GM12878 (cell line): ENCODE data around the gene SLC25A52. TPM values are rescaled to one million over a fixed set of nuclear protein-coding genes. Genes with fewer than 3 reads are reported as not detected.

Experiments
- ATAC-seq: fragments of 200-7000 bp; cut with Tn5 transposase; 3 replicates; pipeline ENCODE4 v1.9.1; 2020; ENCODE audit warnings: mild to moderate bottlenecking, moderate library complexity
- BruUV-seq: library from RNA; stranded (reverse); fragments of 400-500 nt; replicated peaks from 2 replicates; lab custom pipeline; 2021; lab: Mats Ljungman, UMichigan
- CTCF ChIA-PET: fragments of 300-600 bp; sonication (Branson Sonifier 250); formaldehyde crosslinking; extraction: SDS; loops from one replicate; lab custom pipeline; 2021; ENCODE audit warnings: inconsistent platforms; lab: Yijun Ruan, JAX
- POLR2A ChIA-PET: fragments of 350-600 bp; formaldehyde crosslinking; extraction: SDS; loops from one replicate; lab custom pipeline; 2021; ENCODE audit warnings: inconsistent platforms; lab: Charles Lee
- RAD21 ChIA-PET: fragments of 300-600 bp; sonication (Branson Sonifier 250); formaldehyde crosslinking; loops from one replicate; lab custom pipeline; 2023; ENCODE audit warnings: antibody characterized with exemption; ENCODE audit not compliant: unreplicated experiment; lab: Charles Lee
- SMC1A ChIA-PET: fragments of 300-600 bp; sonication (Branson Sonifier 250); formaldehyde crosslinking; loops from one replicate; lab custom pipeline; 2023; ENCODE audit not compliant: unreplicated experiment, uncharacterized antibody; lab: Charles Lee
- DNase-seq: peaks from one replicate; pipeline ENCODE4 v3.0.0-alpha.2; 2011; ENCODE audit warnings: low read depth, low spot score
- FAIRE-seq: peaks from 3 replicates; lab custom pipeline; 2011; peaks lifted over from hg19 to GRCh38; lab: Jason Lieb, UNC
- H2AFZ ChIP-seq: 2 replicates; pipeline ENCODE4 v1.6.0; 2011; ENCODE audit warnings: low read depth, low read length, control low read depth; ENCODE audit not compliant: control insufficient read depth
- H3K27ac ChIP-seq: 2 replicates; pipeline ENCODE4 v1.5.1; 2011; ENCODE audit warnings: control low read depth; ENCODE audit not compliant: control insufficient read depth, insufficient read depth
- H3K27me3 ChIP-seq, 2 experiments: replicated peaks in 1 of 2; 2 replicates each; pipeline versions ENCODE4 v1.6.0 to v1.6.1; 2011; ENCODE audit warnings: low read length in 1 of 2; ENCODE audit not compliant: control insufficient read depth in 2 of 2, insufficient read depth in 2 of 2
- H3K36me3 ChIP-seq, 2 experiments: 2 replicates each; pipeline ENCODE4 v1.5.1; 2011; ENCODE audit warnings: low read length in 1 of 2; ENCODE audit not compliant: control insufficient read depth in 2 of 2, insufficient read depth in 2 of 2
- H3K4me1 ChIP-seq: 2 replicates; pipeline ENCODE4 v1.6.1; 2011; ENCODE audit warnings: mild to moderate bottlenecking, low read length, moderate library complexity, mixed read lengths; ENCODE audit not compliant: control insufficient read depth, insufficient read depth
- H3K4me2 ChIP-seq: 2 replicates; pipeline ENCODE4 v1.6.0; 2011; ENCODE audit warnings: control low read depth; ENCODE audit not compliant: control insufficient read depth, insufficient read depth
- H3K4me3 ChIP-seq: fragments of 200-600 bp; sonication (generic); 2 replicates; pipeline ENCODE4 v1.5.1; 2016
- H3K79me2 ChIP-seq: 2 replicates; pipeline ENCODE4 v1.6.0; 2011; ENCODE audit warnings: low read length; ENCODE audit not compliant: control insufficient read depth, insufficient read depth
- H3K9ac ChIP-seq: 2 replicates; pipeline ENCODE4 v1.8.0; 2011; ENCODE audit warnings: low read length, control low read depth, mixed read lengths; ENCODE audit not compliant: control insufficient read depth, insufficient read depth
- H3K9me3 ChIP-seq: replicated peaks from 3 replicates; pipeline ENCODE4 v1.5.1; 2011; ENCODE audit warnings: mild to moderate bottlenecking, low read length; ENCODE audit not compliant: control insufficient read depth, insufficient read depth
- H4K20me1 ChIP-seq: 2 replicates; pipeline ENCODE4 v1.6.0; 2011; ENCODE audit not compliant: control insufficient read depth, insufficient read depth
- IKZF2 ChIP-seq, 2 experiments: fragments of 450-650 bp; IDR thresholded peaks; 2 replicates each; pipeline ENCODE4 v1.6.1; 2017; ENCODE audit warnings: mild to moderate bottlenecking in 2 of 2, moderate library complexity in 2 of 2
- JUNB ChIP-seq: IDR thresholded peaks from 2 replicates; pipeline ENCODE4 v1.6.1; 2016; ENCODE audit warnings: antibody characterized with exemption, mild to moderate bottlenecking
- MTA2 ChIP-seq: fragments of 450-650 bp; IDR thresholded peaks from 2 replicates; pipeline ENCODE4 v1.6.1; 2016; ENCODE audit warnings: low read depth, mild to moderate bottlenecking, moderate library complexity
- MTA3 ChIP-seq: IDR thresholded peaks from 2 replicates; pipeline ENCODE4 v1.6.1; 2012; ENCODE audit warnings: low read length, inconsistent platforms, borderline replicate concordance
- RFX5 ChIP-seq: IDR thresholded peaks from 2 replicates; pipeline ENCODE4 v1.6.1; 2011; ENCODE audit warnings: low read depth, low read length, improper control_type of control experiment
- SMC3 ChIP-seq: IDR thresholded peaks from 2 replicates; pipeline ENCODE4 v1.6.1; 2011; ENCODE audit warnings: low read length, improper control_type of control experiment, borderline replicate concordance
- SPI1 ChIP-seq: IDR thresholded peaks from 2 replicates; pipeline ENCODE4 v1.6.1; 2011; ENCODE audit warnings: low read depth, mild to moderate bottlenecking, low read length, moderate library complexity, borderline replicate concordance; ENCODE audit not compliant: insufficient read depth
- TCF7 ChIP-seq: IDR thresholded peaks from 2 replicates; pipeline ENCODE4 v1.6.1; 2014; ENCODE audit warnings: antibody characterized with exemption, borderline replicate concordance
- ZNF384 ChIP-seq: IDR thresholded peaks from 2 replicates; pipeline ENCODE4 v1.6.1; 2012; ENCODE audit warnings: low read depth, mild to moderate bottlenecking, low read length, improper control_type of control experiment, borderline replicate concordance
- WGBS: methylation state at CpG from one replicate; pipeline ENCODE4 v1.1.6; 2016; ENCODE audit warnings: low lambda C conversion rate; ENCODE audit not compliant: insufficient replicate concordance, insufficient coverage; ENCODE audit errors: missing lambda C conversion rate; 5-methylcytosine and 5-hydroxymethylcytosine counted together
- in situ Hi-C: fragments of 300-500 bp; cut with MboI; formaldehyde crosslinking; loops from 9 replicates; pipeline ENCODE4 v1.14.3; 2018; ENCODE audit warnings: mixed read lengths
- intact Hi-C: fragments of 100-400 bp; cut with micrococcal nuclease; formaldehyde crosslinking; loops from one replicate; pipeline ENCODE4 v1.14.2; 2022; ENCODE audit not compliant: unreplicated experiment
- polyA plus RNA-seq, 11 experiments: library from polyadenylated mRNA; depleted of rRNA in 4 of 11; unstranded in 6 of 11; stranded (reverse) in 5 of 11; fragments of >200 nt; fragmentation: Nextera tagmentation in 4 of 11; fragmentation: Illumina TruSeq in 1 of 11; extraction: Ambion mirVana in 4 of 11; extraction: Trizol in 1 of 11; gene quantifications; 1 replicate in 1 of 11; 2 replicates in 10 of 11; pipeline versions ENCODE4 v1.2.1 to v1.2.3, GENCODE V29; 2011 to 2016; ENCODE audit warnings: inconsistent platforms in 2 of 11, missing spikeins in 2 of 11, low read depth in 1 of 11
- total RNA-seq, 4 experiments: library from RNA; depleted of rRNA in 3 of 4; stranded (reverse); fragments of >200 nt in 3 of 4; fragmentation: Illumina TruSeq in 1 of 4; extraction: Trizol in 1 of 4; gene quantifications; 2 replicates each; pipeline versions ENCODE4 v1.2.1 to v1.2.3, GENCODE V29; 2013 to 2021
- TF ChIP-seq, protein P1 (sequence below): fragments of 150-350 bp; IDR thresholded peaks from 2 replicates; pipeline ENCODE4 v1.6.1; 2016; ENCODE audit warnings: low read depth, low read length
- TF ChIP-seq, protein P2 (sequence below): fragments of 450-650 bp; IDR thresholded peaks from 2 replicates; pipeline ENCODE4 v1.6.1; 2017; ENCODE audit warnings: mild to moderate bottlenecking, low read depth, inconsistent platforms; ENCODE audit not compliant: poor library complexity, severe bottlenecking
- TF ChIP-seq, protein P3 (sequence below): fragments of 450-650 bp; IDR thresholded peaks from 2 replicates; pipeline ENCODE4 v1.6.1; 2017; ENCODE audit warnings: mild to moderate bottlenecking, moderate library complexity
- TF ChIP-seq, protein P4 (sequence below): IDR thresholded peaks from 2 replicates; pipeline ENCODE4 v1.6.1; 2011; ENCODE audit warnings: borderline replicate concordance, low read depth, mild to moderate bottlenecking, moderate library complexity, mixed read lengths, low read length; ENCODE audit not compliant: insufficient read depth; ENCODE audit errors: extremely low read length

The SLC25A52 gene
- total and polyA plus RNA-seq, 10 of the 15 experiments (the other 5 are each of a cell fraction or from before 2014, with no cell fraction given) = not detected

DNA sequence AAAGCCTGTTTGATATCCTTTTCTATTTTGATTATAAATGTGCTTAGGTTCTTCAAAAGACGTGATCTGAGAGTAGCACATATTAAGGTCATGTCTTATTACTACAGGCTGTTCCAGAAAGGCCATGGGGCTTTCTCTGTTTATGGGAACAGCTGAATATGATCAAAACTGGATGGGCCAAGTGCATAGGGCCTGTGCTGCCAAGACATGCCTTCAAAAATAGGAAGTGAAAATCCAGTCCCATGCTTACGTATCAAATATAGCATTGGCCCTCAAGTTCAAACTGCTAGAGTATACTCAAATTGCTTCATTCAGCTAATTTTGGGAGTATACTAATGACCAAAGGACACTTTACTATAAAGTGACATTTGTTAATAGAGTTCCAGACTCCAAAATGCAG, 24.1 kb downstream of the SLC25A52 start:
- ChIA-PET SMC1A (interaction anchor here (1.0 to 4.5 kb wide), 11 partner anchors 10 to 184 kb away, joined by 3 to 29 read pairs (median 4); no protein-coding TSS in a partner anchor), POLR2A (no interaction called here), RAD21 (interaction anchor here (1.1 to 2.5 kb wide), 5 partner anchors 11 to 312 kb away, joined by 4 to 9 read pairs (median 6); no protein-coding TSS in a partner anchor), CTCF (interaction anchor here (0.8 to 4.0 kb wide), 7 partner anchors 12 to 312 kb away, joined by 3 to 31 read pairs (median 11); no protein-coding TSS in a partner anchor)
- H3K4me2 ChIP-seq = no peak overlapping the region
- H4K20me1 ChIP-seq = no peaks in the 10 kb centered on the region
- H2AFZ ChIP-seq = peak overlapping the region; percentile 39; the same call in 1 of the 2 replicates
- no peak for FAIRE-seq
- peak; percentile 28 for DNase-seq
- intact Hi-C loops (no loop called here), in situ Hi-C loops (no loop called here)
- H3K36me3 ChIP-seq = no peaks in the 10 kb centered on the region
- no TSS peak for BruUV-seq
- no peaks in the 10 kb centered on the region for H3K79me2 ChIP-seq
- peak; percentile 93 for ATAC-seq
- no peaks in the 10 kb centered on the region for H3K4me1 ChIP-seq
- H3K9me3 ChIP-seq = no peaks in the 10 kb centered on the region; the same call in 1 of the 3 replicates
- WGBS = 52% methylated on average over 2 of the region's 2 CpGs
- no peaks in the 10 kb centered on the region for H3K27me3 ChIP-seq
- H3K9ac ChIP-seq = no peak overlapping the region
- H3K27ac ChIP-seq = no peak overlapping the region
- H3K4me3 ChIP-seq = no peak overlapping the region
- TF ChIP-seq, protein P1, sequence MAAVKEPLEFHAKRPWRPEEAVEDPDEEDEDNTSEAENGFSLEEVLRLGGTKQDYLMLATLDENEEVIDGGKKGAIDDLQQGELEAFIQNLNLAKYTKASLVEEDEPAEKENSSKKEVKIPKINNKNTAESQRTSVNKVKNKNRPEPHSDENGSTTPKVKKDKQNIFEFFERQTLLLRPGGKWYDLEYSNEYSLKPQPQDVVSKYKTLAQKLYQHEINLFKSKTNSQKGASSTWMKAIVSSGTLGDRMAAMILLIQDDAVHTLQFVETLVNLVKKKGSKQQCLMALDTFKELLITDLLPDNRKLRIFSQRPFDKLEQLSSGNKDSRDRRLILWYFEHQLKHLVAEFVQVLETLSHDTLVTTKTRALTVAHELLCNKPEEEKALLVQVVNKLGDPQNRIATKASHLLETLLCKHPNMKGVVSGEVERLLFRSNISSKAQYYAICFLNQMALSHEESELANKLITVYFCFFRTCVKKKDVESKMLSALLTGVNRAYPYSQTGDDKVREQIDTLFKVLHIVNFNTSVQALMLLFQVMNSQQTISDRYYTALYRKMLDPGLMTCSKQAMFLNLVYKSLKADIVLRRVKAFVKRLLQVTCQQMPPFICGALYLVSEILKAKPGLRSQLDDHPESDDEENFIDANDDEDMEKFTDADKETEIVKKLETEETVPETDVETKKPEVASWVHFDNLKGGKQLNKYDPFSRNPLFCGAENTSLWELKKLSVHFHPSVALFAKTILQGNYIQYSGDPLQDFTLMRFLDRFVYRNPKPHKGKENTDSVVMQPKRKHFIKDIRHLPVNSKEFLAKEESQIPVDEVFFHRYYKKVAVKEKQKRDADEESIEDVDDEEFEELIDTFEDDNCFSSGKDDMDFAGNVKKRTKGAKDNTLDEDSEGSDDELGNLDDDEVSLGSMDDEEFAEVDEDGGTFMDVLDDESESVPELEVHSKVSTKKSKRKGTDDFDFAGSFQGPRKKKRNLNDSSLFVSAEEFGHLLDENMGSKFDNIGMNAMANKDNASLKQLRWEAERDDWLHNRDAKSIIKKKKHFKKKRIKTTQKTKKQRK = no peak
- TF ChIP-seq SMC3 (no peak), TCF7 (no peak), MTA2 (peak; percentile 25; the same call in 1 of the 2 replicates), ZNF384 (no peak), SPI1 (peak; percentile 94), RFX5 (no peak), JUNB (no peak), MTA3 (no peak), IKZF2 (IDR thresholded peaks at IDR 0.05) (peak in 1 of 2 experiments; percentile 10; a peak in 2 of 4 replicates)
- TF ChIP-seq, protein P2, sequence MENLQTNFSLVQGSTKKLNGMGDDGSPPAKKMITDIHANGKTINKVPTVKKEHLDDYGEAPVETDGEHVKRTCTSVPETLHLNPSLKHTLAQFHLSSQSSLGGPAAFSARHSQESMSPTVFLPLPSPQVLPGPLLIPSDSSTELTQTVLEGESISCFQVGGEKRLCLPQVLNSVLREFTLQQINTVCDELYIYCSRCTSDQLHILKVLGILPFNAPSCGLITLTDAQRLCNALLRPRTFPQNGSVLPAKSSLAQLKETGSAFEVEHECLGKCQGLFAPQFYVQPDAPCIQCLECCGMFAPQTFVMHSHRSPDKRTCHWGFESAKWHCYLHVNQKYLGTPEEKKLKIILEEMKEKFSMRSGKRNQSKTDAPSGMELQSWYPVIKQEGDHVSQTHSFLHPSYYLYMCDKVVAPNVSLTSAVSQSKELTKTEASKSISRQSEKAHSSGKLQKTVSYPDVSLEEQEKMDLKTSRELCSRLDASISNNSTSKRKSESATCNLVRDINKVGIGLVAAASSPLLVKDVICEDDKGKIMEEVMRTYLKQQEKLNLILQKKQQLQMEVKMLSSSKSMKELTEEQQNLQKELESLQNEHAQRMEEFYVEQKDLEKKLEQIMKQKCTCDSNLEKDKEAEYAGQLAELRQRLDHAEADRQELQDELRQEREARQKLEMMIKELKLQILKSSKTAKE = no peak
- TF ChIP-seq, protein P3, sequence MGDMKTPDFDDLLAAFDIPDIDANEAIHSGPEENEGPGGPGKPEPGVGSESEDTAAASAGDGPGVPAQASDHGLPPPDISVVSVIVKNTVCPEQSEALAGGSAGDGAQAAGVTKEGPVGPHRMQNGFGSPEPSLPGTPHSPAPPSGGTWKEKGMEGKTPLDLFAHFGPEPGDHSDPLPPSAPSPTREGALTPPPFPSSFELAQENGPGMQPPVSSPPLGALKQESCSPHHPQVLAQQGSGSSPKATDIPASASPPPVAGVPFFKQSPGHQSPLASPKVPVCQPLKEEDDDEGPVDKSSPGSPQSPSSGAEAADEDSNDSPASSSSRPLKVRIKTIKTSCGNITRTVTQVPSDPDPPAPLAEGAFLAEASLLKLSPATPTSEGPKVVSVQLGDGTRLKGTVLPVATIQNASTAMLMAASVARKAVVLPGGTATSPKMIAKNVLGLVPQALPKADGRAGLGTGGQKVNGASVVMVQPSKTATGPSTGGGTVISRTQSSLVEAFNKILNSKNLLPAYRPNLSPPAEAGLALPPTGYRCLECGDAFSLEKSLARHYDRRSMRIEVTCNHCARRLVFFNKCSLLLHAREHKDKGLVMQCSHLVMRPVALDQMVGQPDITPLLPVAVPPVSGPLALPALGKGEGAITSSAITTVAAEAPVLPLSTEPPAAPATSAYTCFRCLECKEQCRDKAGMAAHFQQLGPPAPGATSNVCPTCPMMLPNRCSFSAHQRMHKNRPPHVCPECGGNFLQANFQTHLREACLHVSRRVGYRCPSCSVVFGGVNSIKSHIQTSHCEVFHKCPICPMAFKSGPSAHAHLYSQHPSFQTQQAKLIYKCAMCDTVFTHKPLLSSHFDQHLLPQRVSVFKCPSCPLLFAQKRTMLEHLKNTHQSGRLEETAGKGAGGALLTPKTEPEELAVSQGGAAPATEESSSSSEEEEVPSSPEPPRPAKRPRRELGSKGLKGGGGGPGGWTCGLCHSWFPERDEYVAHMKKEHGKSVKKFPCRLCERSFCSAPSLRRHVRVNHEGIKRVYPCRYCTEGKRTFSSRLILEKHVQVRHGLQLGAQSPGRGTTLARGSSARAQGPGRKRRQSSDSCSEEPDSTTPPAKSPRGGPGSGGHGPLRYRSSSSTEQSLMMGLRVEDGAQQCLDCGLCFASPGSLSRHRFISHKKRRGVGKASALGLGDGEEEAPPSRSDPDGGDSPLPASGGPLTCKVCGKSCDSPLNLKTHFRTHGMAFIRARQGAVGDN = 0 out of 2 replicates have a peak, but pooled peaks have one; percentile 28
- TF ChIP-seq, protein P4, sequence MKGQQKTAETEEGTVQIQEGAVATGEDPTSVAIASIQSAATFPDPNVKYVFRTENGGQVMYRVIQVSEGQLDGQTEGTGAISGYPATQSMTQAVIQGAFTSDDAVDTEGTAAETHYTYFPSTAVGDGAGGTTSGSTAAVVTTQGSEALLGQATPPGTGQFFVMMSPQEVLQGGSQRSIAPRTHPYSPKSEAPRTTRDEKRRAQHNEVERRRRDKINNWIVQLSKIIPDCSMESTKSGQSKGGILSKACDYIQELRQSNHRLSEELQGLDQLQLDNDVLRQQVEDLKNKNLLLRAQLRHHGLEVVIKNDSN = no peak
